Measurements from ENCODE around the gene UHRF1.

UHRF1 gene

DNA sequence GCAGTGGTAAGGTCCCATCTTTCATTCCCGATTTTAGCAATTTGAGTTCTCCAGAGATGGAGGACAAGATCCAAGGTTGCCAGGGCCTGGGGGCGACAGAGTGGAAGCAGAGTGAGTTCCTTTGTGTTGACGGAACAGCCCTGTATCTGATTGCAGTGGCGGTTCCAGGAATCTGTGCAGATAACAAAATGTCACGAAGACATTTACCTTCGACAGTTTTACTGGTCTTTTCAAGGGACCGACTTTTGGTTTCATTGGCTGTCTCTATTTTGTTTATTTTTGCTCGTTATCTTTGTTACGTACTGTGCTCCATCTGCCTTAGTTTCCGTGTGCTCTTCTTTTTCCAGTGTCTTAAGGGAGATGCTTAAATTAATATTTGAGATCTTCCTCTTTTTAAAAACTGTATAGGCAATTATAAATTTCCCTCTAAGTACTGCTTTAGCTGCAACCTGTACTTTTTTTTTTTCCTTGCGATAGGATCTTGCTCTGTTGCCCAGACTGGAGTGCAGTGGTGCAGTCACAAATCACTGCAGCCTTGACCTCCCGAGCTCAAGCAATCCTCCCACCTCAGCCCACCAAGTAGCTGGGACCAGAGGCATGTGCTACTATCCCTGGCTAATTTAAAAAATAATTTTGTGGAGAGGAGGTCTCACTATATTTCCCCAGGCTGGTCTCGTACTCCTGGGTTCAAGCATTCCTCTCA is 82.8 kb downstream of the UHRF1 start:
- no peak for DNase-seq

DNA sequence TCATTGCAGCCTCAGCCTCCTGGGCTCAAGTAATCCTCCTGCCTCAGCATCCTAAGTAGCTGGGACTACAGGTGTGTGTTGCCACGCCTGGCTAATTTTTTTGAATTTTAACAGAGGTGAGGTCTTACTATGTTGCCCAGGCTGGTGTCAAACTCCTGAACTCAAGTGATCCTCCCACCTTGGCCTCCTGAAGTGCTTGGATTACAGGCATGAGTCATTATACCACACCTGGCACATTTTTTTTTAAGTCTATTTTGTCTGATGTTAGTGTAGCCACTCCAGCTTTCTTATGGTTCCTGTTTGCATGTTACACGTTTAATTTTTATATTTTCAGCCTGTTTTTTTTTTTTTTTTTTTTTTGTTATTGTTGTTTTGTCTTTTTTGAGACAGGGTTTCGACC is 84.4 kb downstream of the UHRF1 start:
- DNase-seq: no peak

DNA sequence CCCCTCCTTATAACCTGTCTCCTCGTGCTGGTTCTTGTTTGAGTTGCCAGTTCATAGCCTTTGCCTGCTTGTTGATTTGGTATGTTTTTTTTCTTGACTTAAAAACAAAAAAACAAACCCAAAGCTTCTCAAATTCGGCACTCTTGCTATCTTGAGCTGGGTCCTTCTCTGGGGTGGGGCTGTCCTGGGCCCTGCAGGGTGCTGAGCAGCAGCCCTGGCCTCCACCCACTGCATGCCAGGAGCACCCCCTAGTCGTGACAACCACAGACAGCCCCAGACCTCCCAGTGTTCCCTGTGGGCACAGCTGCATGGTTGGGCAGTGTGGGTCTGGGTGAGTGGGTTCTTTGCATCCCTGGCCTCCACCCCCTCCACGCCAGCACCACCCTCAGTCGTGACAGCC is 87.4 kb downstream of the UHRF1 start:
- no peak for DNase-seq

DNA sequence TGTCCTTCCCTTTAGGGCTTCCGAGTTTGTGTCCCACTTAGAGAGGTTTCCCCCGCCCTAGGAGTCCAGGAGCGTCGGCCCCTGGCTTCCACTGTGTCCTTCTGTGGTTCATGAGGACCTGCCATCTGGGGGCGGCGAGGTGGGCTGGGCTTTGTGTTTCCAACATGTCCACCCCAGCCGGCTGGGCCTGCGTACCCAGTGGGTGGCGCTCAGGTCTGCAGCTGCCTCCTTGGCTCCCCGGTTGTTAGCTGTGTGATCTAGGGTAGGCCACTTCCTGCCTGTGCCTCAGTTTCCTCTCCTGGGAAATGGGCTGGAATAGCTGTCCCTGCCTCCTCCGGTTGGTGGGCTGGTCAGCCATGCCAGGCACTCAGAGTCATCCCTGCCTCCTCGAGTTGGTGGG is 88.0 kb downstream of the UHRF1 start:
- DNase-seq: no peak

DNA sequence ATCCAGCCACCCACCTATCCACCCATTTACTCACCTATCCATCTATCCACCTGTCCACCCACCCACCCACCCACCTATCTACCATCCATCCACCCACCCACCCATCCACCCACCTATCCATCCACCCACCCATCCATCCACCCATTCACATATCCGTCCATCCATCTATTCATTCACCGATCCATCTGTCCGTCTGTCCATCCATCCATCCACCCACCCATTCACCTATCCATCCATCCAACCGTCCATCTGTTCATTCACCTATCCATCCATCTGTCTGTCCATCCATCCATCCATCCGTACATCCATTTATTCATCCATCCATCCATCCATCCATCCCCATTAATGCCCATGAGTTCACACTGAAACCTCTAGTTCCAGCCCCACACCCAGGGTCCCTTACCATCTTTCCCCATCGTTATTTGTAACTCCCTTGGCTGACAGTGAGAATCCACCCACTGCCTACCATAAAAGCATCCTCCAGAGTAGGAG is 90.9 kb downstream of the UHRF1 start:
- no peak for DNase-seq

DNA sequence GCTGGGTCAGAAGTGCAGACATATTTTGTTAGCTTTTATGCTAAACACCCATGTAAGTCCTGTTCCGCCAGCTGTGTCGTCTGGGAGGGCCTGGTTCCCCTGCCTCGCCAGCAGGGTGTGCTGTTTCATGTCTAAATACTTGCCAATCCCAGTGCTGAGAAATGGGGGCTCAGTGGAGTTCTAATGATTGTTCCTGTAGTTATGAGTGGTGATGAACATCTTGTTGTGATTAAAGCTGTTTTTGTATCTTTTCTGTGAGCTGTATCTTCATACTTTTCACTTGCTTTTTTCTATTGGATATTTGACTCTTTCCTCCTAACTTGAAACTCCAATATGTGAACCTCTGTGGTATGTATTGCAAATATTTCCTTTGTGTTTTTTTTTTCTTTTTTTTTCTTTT is 92.3 kb downstream of the UHRF1 start:
- DNase-seq: no peak

DNA sequence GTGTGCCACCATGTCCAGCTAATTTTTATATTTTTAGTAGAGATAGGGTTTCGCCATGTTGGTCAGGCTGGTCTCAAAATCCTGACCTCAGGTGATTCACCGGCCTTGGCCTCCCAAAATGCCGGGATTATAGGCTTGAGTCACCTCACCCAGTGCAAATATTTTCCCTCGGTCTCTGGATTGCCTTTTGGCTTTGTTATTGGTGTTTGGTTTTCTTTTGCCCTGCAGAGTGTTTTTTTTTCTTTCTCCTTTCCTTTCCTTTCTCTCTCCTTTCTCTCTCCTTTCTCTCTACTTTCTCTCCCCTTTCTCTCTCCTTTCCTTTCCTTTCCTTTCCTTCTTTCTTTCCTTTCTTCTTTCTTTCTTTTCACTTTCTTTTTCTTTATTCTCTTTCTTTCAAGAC is 92.8 kb downstream of the UHRF1 start:
- no peak for DNase-seq

DNA sequence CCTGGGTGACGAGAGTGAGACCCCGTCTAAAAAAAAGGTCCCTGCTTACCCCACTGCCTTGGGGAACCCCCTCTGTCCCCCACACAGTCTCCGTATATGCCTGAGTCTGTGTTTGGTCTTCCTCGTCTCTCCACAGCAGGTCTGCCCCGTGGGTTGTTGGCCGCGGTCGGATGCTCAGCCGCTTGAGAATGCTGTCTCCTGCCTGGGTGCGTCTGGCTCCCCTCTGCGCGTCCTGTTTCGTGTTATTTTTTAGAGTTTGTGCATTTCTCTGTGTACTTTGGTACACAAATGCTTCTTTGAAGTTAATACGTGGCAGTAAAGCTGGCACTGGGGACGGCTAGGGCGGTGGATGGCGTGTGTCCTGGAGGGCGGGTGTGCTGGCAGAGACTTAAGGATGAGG is 94.5 kb downstream of the UHRF1 start:
- DNase-seq: no peak

DNA sequence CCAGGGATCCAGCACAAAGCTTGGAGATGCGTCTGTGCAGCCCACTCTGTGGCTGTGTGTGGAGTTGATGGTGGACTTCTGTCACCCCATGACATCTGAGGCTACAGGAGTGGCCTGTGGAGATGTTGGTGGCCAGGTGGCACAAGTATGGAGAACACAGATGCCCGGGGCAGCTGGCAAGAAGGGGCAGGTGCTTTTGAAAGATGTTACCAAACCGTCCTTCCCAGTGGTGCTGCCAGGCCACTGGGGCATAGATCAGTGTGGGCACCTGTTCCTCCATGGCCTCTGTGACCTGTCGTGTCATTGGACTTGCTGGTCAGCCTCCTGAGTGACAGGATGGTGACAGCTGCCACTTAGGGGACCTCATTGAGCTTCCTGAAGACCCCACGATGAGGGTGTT is 95.8 kb downstream of the UHRF1 start:
- DNase-seq: no peak

DNA sequence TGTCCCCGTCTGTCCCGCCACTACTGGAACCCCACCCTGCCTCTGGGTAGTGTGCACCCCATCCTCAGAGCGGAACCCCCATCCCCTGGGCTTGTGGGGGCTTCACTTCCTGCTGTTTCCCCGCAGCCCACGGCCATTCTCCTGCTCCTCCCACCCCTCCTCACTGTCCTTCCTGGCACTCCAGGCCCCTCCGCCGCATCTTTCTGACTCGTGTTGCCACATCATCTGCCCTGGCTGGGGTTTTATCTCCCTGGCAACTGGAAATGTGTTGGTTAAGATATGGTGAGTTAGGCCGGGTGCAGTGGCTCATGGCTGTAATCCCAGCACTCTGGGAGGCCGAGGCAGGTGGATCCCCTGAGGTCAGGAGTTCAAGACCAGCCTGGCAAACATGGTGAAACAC is 96.9 kb downstream of the UHRF1 start:
- no peak for DNase-seq

DNA sequence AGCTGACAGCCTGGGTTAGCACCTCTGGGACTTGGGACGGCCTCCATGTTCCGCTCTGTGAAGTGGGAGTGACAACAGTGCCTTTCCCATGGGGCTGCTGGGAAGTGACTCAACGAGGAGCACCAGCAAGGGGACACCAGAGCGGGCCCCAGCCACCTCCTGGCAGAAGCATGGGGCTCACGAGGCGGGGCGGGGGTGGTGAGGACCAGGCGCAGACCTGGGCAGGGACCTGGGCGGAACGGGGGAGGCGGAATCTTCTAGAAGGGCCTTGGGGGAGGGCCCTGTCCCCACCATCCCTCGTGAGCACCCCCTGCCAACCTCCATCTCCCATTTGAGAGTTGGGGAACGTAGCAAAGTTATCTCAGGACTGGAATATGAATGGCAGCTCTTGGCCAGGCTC is 97.5 kb downstream of the UHRF1 start:
- no peak for DNase-seq

Data from NK-92 treated with Interleukin-12 subunit alpha and Interleukin-12 subunit beta, amount 100 ng/mL, for 24 hours (cell line).